ENCODE measurements around the gene SCNN1A. TPM values are rescaled to one million over a fixed set of nuclear protein-coding genes. Genes with fewer than 3 reads are reported as not detected.

The SCNN1A gene
- total RNA-seq, 2 donors from 2014 or later = 158 to 188 TPM

DNA sequence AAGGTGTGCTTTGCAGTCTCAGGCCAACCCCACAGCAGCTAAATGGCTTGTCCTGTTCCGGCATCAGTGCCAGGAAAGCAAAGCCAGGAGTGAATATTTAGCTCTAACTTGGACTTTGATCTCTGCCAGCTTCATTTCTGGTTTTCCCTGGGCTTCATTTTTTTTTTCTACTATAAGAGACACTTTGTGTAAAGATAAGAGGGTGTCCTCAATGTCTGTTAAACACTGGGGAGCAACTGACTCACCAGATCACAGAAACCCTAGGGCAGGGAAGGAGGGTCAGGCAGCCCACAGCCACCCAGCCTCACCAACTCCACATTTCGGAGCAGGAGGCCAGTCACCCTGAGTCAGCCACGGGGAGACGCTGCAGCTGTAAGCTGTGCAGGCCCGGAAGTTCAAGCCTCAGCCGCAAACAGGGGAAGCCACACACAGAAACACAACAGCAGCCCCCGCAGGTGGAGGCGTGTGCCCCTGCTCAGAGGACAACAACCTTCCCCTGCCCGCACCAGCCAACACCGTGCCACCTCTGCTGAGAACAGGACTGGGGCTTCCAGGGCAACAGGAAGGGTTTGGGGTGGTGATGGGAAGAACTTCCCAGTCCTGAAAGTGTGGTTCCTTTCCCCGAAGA, 39.8 kb downstream of the SCNN1A start:
- no peaks in the 10 kb centered on the region for H3K9me3 ChIP-seq
- peaks cover 26% of the 10 kb centered on the region for H3K36me3 ChIP-seq
- H3K4me3 ChIP-seq = peak overlapping the region; percentile 40
- TF ChIP-seq, protein P1, sequence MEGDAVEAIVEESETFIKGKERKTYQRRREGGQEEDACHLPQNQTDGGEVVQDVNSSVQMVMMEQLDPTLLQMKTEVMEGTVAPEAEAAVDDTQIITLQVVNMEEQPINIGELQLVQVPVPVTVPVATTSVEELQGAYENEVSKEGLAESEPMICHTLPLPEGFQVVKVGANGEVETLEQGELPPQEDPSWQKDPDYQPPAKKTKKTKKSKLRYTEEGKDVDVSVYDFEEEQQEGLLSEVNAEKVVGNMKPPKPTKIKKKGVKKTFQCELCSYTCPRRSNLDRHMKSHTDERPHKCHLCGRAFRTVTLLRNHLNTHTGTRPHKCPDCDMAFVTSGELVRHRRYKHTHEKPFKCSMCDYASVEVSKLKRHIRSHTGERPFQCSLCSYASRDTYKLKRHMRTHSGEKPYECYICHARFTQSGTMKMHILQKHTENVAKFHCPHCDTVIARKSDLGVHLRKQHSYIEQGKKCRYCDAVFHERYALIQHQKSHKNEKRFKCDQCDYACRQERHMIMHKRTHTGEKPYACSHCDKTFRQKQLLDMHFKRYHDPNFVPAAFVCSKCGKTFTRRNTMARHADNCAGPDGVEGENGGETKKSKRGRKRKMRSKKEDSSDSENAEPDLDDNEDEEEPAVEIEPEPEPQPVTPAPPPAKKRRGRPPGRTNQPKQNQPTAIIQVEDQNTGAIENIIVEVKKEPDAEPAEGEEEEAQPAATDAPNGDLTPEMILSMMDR (IDR thresholded peaks at IDR 0.05) = no peak
- H3K27me3 ChIP-seq = no peaks in the 10 kb centered on the region
- H3K27ac ChIP-seq = peak overlapping the region; percentile 99
- intact Hi-C loops (cut with DNase I) = loop anchor here (5.0 kb wide), 1 partner anchor 37 kb away; no protein-coding TSS in a partner anchor
- H3K4me1 ChIP-seq = peaks cover 29% of the 10 kb centered on the region
- peak; percentile 77 for DNase-seq
- H3K9ac ChIP-seq (ENCODE audit: low read depth in 2 of 2, low read length in 2 of 2) = peak overlapping the region; percentile 78 to 100

DNA sequence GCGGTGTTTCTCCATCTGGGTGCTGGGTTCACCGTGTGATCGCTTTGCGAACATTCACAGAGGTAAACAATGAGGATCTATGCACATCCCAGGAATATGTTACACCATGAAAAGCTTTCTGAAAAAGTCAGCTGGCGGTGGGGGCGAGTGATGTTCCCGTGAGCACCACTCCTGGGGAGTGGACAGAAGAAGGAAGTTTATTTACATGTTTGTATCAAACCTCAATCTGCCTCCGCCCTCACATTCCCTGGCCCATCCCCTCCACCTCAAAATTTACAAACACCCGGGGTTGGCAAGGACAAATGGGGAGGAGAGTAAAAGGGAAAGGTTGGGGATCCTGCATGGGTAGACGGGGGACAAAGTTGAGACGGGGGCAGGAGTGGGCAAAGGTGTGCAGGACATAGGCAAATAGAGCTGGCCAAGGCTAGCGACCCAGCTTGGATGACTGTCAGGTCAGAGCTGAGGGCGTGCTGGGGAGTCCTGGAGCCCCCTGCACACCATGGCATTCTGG, 40.4 kb downstream of the SCNN1A start:
- peak overlapping the region; percentile 78 to 100 for H3K9ac ChIP-seq (ENCODE audit: low read depth in 2 of 2, low read length in 2 of 2)
- no peaks in the 10 kb centered on the region for H3K27me3 ChIP-seq
- no peaks in the 10 kb centered on the region for H3K9me3 ChIP-seq
- DNase-seq = peak; percentile 66
- TF ChIP-seq, protein P1 (IDR thresholded peaks at IDR 0.05) = no peak
- H3K27ac ChIP-seq = peak overlapping the region; percentile 99
- intact Hi-C loops (cut with DNase I) = loop anchor here (5.0 kb wide), 2 partner anchors 37 to 117 kb away; partner anchors contain the start of gene TAPBPL
- H3K4me1 ChIP-seq = peaks cover 29% of the 10 kb centered on the region
- peak overlapping the region; percentile 40 for H3K4me3 ChIP-seq
- peaks cover 29% of the 10 kb centered on the region for H3K36me3 ChIP-seq

DNA sequence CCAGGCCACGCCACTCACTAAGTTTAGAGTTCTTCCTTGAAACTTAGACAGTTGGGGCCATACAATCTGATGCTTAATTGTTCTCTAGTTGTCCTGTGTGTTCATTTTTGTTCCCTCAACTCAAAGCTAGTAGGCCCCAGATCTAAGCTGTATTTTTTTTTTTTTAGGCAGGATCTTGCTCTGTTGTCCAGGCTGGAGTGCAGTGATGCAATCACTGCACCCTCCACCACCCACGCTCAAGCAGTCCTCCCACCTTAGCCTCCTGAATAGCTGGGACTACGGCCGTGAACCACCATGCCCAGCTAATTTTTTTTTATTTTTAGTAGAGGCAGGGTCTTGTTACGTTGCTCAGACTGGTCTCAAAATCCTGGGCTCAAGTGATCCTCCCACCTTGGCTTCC, 41.0 kb downstream of the SCNN1A start:
- H3K4me3 ChIP-seq = no peak overlapping the region
- H3K36me3 ChIP-seq = peaks cover 36% of the 10 kb centered on the region
- peak overlapping the region; percentile 99 for H3K27ac ChIP-seq
- intact Hi-C loops (cut with DNase I) = loop anchor here (5.0 kb wide), 1 partner anchor 118 kb away; the partner anchor contains the start of gene TAPBPL
- TF ChIP-seq, protein P1 (IDR thresholded peaks at IDR 0.05) = no peak
- H3K4me1 ChIP-seq = peaks cover 29% of the 10 kb centered on the region
- no peak for DNase-seq
- no peaks in the 10 kb centered on the region for H3K27me3 ChIP-seq
- H3K9ac ChIP-seq (ENCODE audit: low read depth in 2 of 2, low read length in 2 of 2) = peak overlapping the region in 1 of 2 donors; percentile 100
- H3K9me3 ChIP-seq = no peaks in the 10 kb centered on the region

DNA sequence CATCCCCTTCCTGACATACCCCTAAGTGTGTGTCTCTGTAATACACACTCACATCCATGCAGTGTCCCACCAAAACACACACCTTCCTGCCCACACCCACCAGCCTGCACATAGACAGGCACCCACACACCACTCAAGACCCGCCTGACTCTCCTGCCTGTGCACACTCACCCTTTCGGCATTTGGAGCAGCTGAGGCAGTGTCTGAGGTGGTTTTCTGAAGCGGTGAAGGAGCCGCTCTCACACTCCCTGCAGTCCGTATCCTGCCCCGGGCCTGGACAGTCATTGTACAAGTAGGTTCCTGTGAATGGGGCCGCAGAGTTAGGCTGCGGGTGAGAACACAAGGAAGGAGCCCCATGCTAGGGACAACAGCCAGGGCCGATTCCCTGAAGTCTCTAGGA, 41.8 kb downstream of the SCNN1A start:
- Histone ChIP-seq H3K27me3 (no peaks in the 10 kb centered on the region), H3K9me3 (no peaks in the 10 kb centered on the region), H3K27ac (peak overlapping the region; percentile 99), H3K4me1 (peaks cover 29% of the 10 kb centered on the region), H3K9ac (ENCODE audit: low read depth in 2 of 2, low read length in 2 of 2) (peak overlapping the region in 1 of 2 donors; percentile 100), H3K36me3 (peaks cover 43% of the 10 kb centered on the region), H3K4me3 (no peak overlapping the region)
- intact Hi-C loops (cut with DNase I) = loop anchor here (5.0 kb wide), 1 partner anchor 119 kb away; the partner anchor contains the start of gene TAPBPL
- TF ChIP-seq, protein P1 (IDR thresholded peaks at IDR 0.05) = no peak
- DNase-seq = no peak

DNA sequence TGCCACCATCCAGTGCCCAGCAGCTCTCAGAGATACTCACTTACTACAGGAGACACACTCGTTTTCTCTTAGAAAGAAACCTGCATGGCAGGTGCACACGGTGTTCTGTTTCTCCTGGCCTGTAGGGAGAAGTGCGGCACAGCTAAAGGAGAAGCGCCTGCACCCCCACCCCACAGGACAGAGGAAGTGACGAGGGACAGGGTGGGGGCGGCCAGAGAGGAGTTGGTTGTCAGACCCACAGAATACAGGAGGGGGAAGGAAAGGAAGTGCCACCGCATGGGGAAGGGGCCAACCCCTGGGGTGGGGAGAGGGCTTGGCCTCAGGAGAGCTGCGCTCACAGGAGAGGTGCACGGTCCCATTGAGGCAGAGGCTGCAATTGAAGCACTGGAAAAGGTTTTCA, 42.3 kb downstream of the SCNN1A start:
- peaks cover 29% of the 10 kb centered on the region for H3K4me1 ChIP-seq
- TF ChIP-seq, protein P1 (IDR thresholded peaks at IDR 0.05) = no peak
- H3K4me3 ChIP-seq = no peak overlapping the region
- intact Hi-C loops (cut with DNase I) = loop anchor here (5.0 kb wide), 1 partner anchor 119 kb away; the partner anchor contains the start of gene TAPBPL
- H3K36me3 ChIP-seq = peaks cover 47% of the 10 kb centered on the region
- no peaks in the 10 kb centered on the region for H3K27me3 ChIP-seq
- peak overlapping the region in 1 of 2 donors; percentile 100 for H3K9ac ChIP-seq (ENCODE audit: low read depth in 2 of 2, low read length in 2 of 2)
- H3K9me3 ChIP-seq = no peaks in the 10 kb centered on the region
- peak overlapping the region; percentile 99 for H3K27ac ChIP-seq
- no peak for DNase-seq

Data from colonic mucosa (tissue), 4 donors.